ENCODE data around the gene NBDY.
"Not testable (repeated sequence)": the region's sequence is repeated elsewhere in the genome, so short reads cannot be mapped to it uniquely, and the experiment has no call there.

NBDY gene

GRCh38 chrX:56729152-56729850 lies at the start of gene NBDY:
Gene NBDY, plus strand, starts transcription at chrX:56729243. Its CDS starts 111 bp downstream, at chrX:56729354.
- no peak for DNase-seq (ENCODE audit: low read depth)

GRCh38 chrX:56704530-56704929 lies 24.5 kb upstream of the NBDY start:
- DNase-seq (ENCODE audit: low read depth) = not testable (repeated sequence)

- DNase-seq (ENCODE audit: low read depth) = no peak
Measured at GRCh38 chrX:56726605-56727004, 2.4 kb upstream of the NBDY start.

GRCh38 chrX:56727531-56727930 lies 1.5 kb upstream of the NBDY start:
- no peak for DNase-seq (ENCODE audit: low read depth)

- DNase-seq (ENCODE audit: low read depth) = no peak
Measured at GRCh38 chrX:56728321-56728720, 722 bp upstream of the NBDY start.

GRCh38 chrX:56728752-56729151 lies 291 bp upstream of the NBDY start:
- DNase-seq (ENCODE audit: low read depth) = no peak

- no peak for DNase-seq (ENCODE audit: low read depth)
Measured at GRCh38 chrX:56733459-56734046, 4.5 kb downstream of the NBDY start.

- no peak for DNase-seq (ENCODE audit: low read depth)
Measured at GRCh38 chrX:56736219-56736618, 7.2 kb downstream of the NBDY start.

- DNase-seq (ENCODE audit: low read depth) = no peak
Measured at GRCh38 chrX:56738670-56739069, 9.6 kb downstream of the NBDY start.

- no peak for DNase-seq (ENCODE audit: low read depth)
Measured at GRCh38 chrX:56744996-56745395, 16.0 kb downstream of the NBDY start.

- no peak for DNase-seq (ENCODE audit: low read depth)
Measured at GRCh38 chrX:56746996-56747395, 18.0 kb downstream of the NBDY start.

- no peak for DNase-seq (ENCODE audit: low read depth)
Measured at GRCh38 chrX:56751071-56751470, 22.0 kb downstream of the NBDY start.

GRCh38 chrX:56757327-56757726 lies 28.3 kb downstream of the NBDY start:
- no peak for DNase-seq (ENCODE audit: low read depth)

- DNase-seq (ENCODE audit: low read depth) = no peak
Measured at GRCh38 chrX:56758456-56758855, 29.4 kb downstream of the NBDY start.

- no peak for DNase-seq (ENCODE audit: low read depth)
Measured at GRCh38 chrX:56759736-56760409, 30.8 kb downstream of the NBDY start.

- not testable (repeated sequence) for DNase-seq (ENCODE audit: low read depth)
Measured at GRCh38 chrX:56760410-56761124, 31.5 kb downstream of the NBDY start.

GRCh38 chrX:56761167-56761566 lies 32.1 kb downstream of the NBDY start:
- no peak for DNase-seq (ENCODE audit: low read depth)

- DNase-seq (ENCODE audit: low read depth) = no peak
Measured at GRCh38 chrX:56762220-56762619, 33.2 kb downstream of the NBDY start.

- DNase-seq (ENCODE audit: low read depth) = no peak
Measured at GRCh38 chrX:56762707-56763555, 33.9 kb downstream of the NBDY start.

- DNase-seq (ENCODE audit: low read depth) = no peak
Measured at GRCh38 chrX:56763556-56764152, 34.6 kb downstream of the NBDY start.

Measured in stimulated activated CD8-positive, alpha-beta memory T cell treated with anti-CD3 and anti-CD28 coated beads, Interleukin-7, amount 100 ng/mL, for 24 hours (primary cell).